Measurements from ENCODE around the gene CLEC4M. TPM values are rescaled to one million over a fixed set of nuclear protein-coding genes. Genes with fewer than 3 reads are reported as not detected.

The CLEC4M gene, protein sequence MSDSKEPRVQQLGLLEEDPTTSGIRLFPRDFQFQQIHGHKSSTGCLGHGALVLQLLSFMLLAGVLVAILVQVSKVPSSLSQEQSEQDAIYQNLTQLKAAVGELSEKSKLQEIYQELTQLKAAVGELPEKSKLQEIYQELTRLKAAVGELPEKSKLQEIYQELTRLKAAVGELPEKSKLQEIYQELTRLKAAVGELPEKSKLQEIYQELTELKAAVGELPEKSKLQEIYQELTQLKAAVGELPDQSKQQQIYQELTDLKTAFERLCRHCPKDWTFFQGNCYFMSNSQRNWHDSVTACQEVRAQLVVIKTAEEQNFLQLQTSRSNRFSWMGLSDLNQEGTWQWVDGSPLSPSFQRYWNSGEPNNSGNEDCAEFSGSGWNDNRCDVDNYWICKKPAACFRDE
- not detected in 2 replicates for total RNA-seq (2014; rRNA removed; shearing (Covaris generic))
- 0.04 TPM in 1 of 2 replicates, not detected in the other for polyA plus RNA-seq (2015; cell fraction: cytosol; rRNA removed)
- not detected in 2 replicates for polyA plus RNA-seq (2015; cell fraction: nucleus; rRNA removed)

DNA sequence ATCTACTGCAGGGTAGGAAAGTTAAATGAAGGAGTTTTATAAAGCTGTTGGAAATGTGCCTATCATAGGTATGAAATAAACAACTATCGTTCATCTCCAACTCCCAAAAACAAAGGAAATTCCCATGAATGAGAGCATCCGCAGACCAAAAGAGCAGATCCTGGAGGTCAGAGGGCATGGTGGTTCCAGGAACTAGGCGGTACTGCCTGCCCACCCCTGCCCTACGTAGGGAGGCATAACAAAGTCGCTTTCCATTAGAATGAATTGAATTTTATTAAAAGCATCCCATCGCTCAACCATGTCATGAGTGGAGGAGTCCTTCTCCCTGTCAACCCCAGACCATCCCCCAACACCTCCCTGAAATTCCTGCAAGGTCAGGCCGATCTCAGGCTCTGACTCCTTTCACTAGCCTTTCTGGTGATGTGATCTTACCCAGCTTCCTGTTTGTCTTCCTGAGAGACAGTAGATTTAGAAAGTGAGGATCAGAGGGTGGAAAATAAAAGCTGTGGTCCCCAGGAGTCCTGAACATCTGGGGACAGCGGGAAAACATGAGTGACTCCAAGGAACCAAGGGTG lies at the start of gene CLEC4M:
Gene CLEC4M (plus strand): TSS at position 525 of the 575 bp plus-strand sequence. CDS start 24 bp downstream, at position 549.
- in situ Hi-C loops (cut with HindIII; ENCODE audit: low pct_unique_long_range_greater_than_20kb, low sequenced_read_pairs), result no loop called here
- no peak for DNase-seq (ENCODE audit: low read depth, low spot score)

DNA sequence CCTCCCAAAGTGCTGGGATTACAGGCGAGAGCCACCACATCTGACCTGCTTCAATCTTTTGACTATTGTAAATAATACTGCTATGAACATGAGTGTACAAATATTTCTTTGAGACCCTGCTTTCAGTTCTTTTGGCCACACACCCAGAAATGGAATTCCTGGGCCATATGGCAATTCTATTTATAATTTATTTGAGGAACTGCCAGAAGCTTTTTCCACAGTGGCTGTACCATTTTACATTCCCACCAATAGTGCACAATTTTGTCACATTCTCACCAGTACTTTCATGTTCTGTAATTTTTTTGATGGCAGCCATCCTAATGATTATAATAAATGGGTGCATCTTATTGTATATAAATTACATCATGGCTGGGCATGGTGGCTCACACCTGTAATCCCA lies 47.4 kb upstream of the CLEC4M start:
- DNase-seq (ENCODE audit: low read depth, low spot score), result no peak
- in situ Hi-C loops (cut with HindIII; ENCODE audit: low pct_unique_long_range_greater_than_20kb, low sequenced_read_pairs), result no loop called here

DNA sequence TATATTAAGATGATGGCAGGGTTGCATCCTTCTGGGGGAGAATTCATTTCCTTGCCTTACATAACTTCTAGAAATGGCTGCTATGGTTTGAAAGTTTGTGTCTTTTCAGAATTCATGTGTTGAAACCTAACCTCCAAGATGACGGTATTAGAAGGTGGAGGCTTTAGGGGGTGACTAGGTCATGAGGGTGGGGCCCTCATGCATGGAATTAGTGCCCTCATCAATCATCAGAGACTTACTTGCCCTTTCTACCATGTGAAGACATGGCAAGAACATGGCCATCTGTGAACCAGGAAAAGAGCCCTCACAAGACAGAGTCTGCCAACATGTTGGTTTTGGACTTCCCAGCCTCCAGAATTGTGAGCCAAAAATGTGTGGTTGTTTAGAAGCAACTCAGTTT lies 46.3 kb upstream of the CLEC4M start:
- in situ Hi-C loops (cut with HindIII; ENCODE audit: low pct_unique_long_range_greater_than_20kb, low sequenced_read_pairs), result no loop called here
- no peak for DNase-seq (ENCODE audit: low read depth, low spot score)

DNA sequence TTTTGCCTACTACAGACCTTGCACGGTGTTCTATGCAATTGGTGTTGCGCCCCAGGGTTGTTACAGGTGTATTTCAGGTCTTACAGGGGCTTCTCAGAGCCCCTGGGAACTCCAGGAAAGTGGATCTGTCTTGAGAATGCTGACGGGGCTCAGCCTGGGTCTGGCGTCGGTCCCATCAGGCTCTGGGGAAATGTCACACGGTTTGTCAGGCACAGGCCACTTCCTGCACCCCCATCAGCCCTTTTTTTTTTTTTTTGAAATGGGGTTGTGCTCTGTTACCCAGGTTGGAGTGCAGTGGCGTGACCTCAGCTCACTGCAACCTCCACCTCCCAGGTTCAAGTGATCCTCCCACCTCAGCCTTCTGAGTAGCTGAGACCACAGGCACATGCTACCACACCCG lies 44.4 kb upstream of the CLEC4M start:
- no peak for DNase-seq (ENCODE audit: low read depth, low spot score)
- in situ Hi-C loops (cut with HindIII; ENCODE audit: low pct_unique_long_range_greater_than_20kb, low sequenced_read_pairs), result no loop called here

DNA sequence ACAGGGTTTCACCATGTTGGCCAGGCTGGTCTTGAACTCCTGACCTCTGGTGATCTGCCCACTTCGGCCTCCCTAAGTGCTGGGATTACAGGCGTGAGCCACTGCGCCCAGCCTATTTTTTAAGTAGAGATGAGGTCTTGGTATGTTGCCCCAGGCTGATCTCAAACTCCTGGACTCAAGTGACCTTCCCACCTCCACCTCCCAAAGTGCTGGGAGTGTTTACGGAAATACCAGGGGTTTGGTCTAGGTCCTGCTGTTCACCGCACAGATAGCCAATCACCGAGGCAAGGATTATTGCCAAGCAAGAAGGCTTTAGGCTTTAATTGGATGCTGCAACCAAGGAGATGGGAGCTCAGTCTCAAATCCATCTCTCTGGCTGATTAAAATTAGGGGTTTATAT lies 42.7 kb upstream of the CLEC4M start:
- in situ Hi-C loops (cut with HindIII; ENCODE audit: low pct_unique_long_range_greater_than_20kb, low sequenced_read_pairs), result no loop called here
- DNase-seq (ENCODE audit: low read depth, low spot score), result no peak

DNA sequence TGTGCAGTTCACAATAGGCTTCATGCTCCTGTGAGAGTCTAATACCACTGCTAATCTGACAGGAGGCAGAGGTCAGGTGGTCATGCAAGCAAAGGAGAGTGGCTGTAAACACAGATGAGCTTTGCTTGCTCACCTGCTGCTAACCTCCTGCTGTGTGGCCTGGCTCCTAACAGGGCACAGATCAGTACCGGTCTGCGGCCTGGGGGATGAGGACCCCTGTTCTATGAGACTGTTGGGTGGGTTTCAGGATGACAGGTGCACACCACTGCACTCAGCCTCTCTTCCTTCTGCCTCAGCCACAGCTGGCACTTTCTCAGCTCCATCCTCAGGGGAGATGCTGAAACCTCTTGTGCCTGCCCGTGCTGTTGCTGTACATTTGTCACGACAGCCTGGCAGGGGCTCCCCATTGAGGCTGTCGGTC lies 40.8 kb upstream of the CLEC4M start:
- in situ Hi-C loops (cut with HindIII; ENCODE audit: low pct_unique_long_range_greater_than_20kb, low sequenced_read_pairs), result no loop called here
- DNase-seq (ENCODE audit: low read depth, low spot score), result no peak

DNA sequence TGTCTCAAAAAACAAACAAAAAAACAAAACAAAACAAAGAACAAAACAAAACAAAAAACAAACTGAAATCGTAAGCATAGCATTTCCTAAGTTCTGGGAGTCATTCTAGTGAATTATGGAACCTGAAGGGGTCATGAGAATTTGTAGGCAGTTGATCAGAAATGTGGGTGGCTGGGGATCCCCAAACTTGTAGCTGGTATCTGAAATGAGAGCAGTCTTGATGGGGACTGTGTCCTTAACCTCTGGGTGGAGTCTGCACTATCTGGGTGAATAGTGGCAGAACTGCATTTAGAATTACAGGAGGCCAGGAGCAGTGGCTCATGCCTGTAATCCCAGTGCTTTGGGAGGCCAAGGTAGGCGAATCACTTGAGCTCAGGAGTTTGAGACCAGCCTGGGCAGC lies 37.3 kb upstream of the CLEC4M start:
- in situ Hi-C loops (cut with HindIII; ENCODE audit: low pct_unique_long_range_greater_than_20kb, low sequenced_read_pairs), result no loop called here
- no peak for DNase-seq (ENCODE audit: low read depth, low spot score)

DNA sequence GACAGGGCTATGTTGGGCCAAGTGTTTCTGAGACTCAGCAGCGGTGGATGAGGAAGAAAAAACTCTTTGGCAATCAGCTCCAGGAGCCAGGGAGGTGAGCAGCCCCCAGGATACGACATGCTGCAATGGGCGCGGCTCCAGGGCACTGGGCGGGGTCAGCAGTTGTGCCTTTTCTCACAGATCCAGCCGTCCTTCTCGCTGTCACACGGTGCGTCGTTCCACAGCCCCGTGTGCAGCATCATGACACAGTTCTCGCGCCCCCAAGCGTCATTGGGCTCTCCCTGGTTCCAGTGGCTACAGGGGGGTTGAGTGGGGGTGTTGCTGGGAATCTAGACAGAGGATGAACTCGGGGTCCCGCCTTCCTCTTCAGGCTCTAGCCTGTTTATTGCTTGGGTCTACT lies 33.8 kb upstream of the CLEC4M start:
- in situ Hi-C loops (cut with HindIII; ENCODE audit: low pct_unique_long_range_greater_than_20kb, low sequenced_read_pairs), result no loop called here

DNA sequence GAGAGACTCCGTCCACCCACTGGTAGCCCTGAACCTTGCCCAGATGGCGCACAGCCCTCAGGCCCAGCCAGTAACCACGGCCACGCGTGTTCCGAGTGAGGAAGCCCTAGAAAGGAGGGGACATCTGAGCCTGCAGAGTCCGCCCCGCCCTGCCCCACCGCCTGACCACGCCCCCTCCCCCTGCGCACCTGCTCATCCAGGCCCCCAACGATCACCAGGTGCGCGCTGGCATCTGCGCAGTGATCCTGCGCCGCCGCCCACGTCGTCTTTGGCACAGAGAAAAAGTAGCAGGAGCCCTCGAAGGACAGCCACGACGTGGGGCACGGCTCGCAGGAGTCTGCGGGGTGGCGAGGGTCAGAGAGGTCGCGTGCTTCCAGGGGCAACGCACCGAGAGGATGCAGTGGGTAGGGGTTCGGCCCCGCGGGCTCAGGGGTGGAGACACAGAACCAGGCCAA lies 33.2 kb upstream of the CLEC4M start:
- DNase-seq (ENCODE audit: low read depth, low spot score), result no peak
- in situ Hi-C loops (cut with HindIII; ENCODE audit: low pct_unique_long_range_greater_than_20kb, low sequenced_read_pairs), result no loop called here

More for the DNA sequence above, 33.8 kb upstream of the CLEC4M start:
- DNase-seq (ENCODE audit: low read depth, low spot score), result no peak

DNA sequence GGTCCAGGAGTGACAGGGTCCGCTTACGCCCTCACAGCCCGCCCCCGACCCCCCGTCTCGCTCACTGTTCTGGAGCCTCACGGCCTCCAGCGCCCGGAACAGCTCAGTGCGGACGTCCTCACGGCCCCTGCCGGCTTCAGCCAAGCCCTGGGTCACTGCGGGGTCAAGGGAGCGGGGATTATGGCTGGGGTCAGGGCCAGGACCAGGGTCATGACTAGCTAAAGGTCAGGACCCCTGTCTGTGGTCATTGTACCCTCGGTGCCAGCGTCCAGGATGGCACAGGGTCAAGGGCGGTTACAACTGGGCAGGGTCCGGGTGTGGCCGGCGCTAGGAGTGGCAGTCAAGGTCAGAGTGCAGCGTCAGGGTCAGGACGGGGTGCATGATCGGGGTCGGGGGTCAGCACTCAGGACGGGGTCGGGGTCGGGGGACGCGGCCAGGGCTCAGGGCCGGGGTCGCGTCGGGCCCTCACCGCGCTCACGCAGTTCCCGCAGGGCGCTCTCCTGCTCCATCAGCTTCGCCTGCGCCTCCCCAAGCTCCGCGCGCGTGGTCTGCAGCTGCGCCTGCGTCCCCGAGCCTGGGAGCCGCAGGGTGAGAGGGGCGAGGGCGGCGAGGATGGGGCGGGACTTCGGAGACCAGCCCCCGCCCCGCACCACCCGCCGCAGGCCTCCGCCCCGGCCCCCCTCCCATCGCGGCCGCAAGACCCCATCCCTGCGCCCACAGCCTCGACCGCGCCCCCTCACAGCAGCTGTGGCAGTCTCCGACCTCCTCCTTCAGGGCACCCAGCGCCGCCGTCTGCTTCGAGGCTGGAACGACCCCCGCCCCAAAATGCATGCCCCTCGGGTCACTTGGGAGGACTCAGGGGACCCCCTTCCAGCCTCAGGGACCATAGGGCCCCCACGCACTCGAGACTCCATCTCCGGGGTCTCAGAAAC lies 32.5 kb upstream of the CLEC4M start:
- in situ Hi-C loops (cut with HindIII; ENCODE audit: low pct_unique_long_range_greater_than_20kb, low sequenced_read_pairs), result no loop called here
- no peak for DNase-seq (ENCODE audit: low read depth, low spot score)

DNA sequence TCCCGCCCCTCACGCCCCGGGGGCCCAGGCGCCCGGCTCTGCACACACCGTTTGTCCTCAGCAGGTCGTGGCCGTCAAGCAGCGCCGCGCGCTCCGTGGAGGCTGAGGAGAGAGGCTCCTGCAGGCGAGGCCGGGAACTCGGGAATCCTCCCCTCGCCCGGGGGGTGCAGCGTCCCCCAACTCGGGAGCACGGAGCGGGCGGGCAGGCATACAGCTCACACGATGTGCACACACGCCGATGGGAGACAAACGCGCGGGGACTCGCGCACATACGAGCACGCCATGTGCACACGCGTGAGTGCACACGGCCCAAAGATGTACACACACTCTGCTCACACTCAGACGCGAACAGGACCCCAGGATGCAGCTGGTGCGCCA lies 31.8 kb upstream of the CLEC4M start:
- in situ Hi-C loops (cut with HindIII; ENCODE audit: low pct_unique_long_range_greater_than_20kb, low sequenced_read_pairs), result no loop called here
- no peak for DNase-seq (ENCODE audit: low read depth, low spot score)

DNA sequence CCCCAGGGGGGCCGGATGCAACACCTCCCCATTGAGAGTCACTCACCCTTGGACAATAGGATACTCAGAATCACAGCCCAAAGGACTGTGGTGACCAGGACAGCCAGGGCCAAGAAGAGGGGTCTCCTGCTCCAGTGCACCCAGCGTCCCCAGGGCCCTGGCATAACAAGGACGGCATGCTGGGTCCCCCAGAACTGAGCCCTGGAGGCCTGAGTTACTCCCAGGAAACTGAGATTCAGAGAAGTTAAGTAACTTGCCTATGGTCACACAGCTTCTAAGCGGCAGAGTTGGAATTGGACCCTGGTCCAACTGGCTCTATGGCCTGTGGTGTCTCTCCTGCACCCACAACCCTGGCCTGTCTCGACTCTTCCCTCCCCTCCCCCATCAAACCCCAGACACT lies 31.4 kb upstream of the CLEC4M start:
- DNase-seq (ENCODE audit: low read depth, low spot score), result no peak
- in situ Hi-C loops (cut with HindIII; ENCODE audit: low pct_unique_long_range_greater_than_20kb, low sequenced_read_pairs), result no loop called here

DNA sequence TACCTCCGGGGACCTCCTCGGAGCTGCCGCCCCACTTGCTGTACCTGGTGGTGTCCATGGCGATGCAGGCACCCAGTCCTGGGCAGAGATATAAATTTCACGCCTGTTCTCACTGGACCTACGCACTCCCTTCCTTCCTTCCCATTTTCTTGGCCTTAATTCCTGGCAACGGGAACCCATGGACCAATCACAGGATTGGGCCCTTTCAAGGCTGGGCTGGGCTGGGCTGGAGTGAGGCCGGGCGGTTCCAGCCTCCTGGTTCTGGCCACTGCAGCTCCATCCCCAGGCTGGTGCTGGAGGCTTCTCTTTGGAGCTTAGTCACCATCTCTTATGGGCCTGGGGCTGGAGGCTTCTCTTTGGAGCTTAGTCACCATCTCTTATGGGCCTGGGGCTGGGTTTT lies 31.0 kb upstream of the CLEC4M start, which contains the start of gene CLEC4G:
Gene CLEC4G (minus strand): TSS at position 66 of the 400 bp plus-strand sequence. CDS start 8 bp downstream, at position 58.
- in situ Hi-C loops (cut with HindIII; ENCODE audit: low pct_unique_long_range_greater_than_20kb, low sequenced_read_pairs), result no loop called here
- DNase-seq (ENCODE audit: low read depth, low spot score), result no peak

DNA sequence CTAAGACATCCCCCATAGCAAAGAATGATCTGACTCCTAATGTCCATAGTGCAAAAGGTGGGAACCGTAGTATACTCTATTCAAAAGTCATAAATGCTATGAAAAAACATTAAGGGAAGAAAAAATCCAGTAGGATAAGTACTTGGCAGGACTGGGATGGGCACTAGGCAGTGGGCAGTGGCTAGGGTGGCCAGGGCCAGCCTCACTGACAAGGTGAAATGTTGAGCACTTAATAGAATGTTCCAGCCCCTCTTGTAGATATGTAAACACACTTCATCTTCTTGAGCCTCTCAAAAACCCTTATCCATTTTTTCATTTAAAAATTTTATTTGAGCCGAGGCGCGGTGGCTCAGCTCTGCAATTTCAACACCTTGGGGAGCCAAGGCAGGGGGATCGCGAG lies 29.7 kb upstream of the CLEC4M start:
- no peak for DNase-seq (ENCODE audit: low read depth, low spot score)
- in situ Hi-C loops (cut with HindIII; ENCODE audit: low pct_unique_long_range_greater_than_20kb, low sequenced_read_pairs), result no loop called here

DNA sequence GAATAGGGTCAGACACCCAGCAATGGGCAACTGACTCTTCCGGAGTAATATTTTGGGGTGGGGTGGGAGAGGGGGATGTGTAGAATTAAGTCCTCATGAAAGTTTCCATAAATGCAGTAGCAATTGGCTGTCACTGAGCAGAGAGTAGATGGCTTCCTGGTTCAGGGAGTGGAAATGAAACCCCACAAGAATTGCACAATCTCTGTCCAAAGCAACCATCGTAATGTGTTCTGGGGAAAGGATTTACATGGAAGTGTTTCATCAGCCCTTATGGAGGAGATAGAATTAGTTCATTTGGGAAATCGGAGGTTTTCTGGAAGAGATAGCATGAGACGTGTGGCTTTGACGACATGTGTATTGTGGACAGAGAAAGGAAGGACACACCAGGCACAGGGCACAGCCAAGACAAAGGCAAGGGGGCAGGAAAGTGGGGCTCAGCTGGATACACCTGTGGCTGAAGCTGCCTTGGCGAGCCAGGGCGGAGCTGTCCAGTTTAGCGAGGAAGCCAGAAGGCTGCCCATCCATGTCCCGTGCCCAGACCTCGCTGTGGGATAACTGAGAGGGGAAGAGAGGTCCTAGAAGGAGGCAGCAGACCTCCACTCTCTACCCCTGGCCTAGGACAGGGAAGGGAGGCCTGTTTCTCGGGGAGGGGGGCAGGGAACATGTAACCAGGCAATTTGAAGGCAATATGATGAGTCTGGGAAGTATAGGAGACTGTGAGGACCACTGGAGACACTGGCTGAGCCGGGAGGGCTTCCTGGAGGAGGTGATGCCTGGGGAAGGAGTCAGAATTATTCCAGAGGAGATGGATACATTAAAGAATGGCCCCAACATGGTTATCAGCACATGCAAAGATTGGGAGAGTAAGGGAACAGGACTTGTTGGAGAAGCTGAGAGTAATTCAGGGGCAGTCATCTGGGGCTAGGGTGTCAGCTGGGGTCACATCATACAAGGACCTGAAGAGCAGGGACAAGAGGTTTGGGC lies 28.5 kb upstream of the CLEC4M start:
- in situ Hi-C loops (cut with HindIII; ENCODE audit: low pct_unique_long_range_greater_than_20kb, low sequenced_read_pairs), result no loop called here
- no peak for DNase-seq (ENCODE audit: low read depth, low spot score)

DNA sequence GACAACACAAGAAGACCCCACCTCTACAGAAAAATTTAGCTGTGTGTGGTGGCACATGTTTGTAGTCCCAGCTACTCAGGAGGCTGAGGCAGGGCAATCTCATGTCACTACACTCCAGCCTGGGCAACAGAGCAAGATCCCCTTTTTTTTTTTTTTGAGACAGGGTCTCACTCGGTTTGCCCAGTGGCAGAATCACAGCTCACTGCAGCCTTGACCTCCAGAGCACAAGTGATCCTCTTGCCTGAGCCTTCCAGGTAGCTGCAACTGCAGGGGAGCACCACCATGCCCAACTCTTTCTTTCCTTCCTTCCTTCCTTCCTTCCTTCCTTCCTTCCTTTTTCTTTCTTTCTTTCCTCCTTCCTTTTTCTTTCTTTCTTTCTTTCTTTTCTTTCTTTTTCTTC lies 26.9 kb upstream of the CLEC4M start:
- no peak for DNase-seq (ENCODE audit: low read depth, low spot score)

DNA sequence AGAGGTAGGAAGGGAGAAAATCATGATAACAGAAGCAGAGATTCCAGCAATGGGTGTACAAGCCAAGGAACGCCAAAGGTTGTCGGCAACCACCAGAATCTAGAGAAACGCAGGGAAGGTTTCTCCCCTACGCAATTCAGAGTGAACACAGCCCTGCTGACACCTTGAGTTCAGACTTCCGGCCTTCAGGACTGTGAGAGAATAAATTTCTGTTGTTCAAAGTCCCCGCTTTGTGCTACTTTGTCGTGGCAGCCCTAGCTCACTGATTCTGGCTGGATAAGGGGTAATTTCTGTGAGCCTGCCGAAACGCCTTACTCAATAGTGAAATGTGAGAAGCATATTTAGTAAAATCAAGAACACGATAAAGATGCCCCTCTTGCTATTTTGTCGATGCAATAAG lies 25.8 kb upstream of the CLEC4M start:
- DNase-seq (ENCODE audit: low read depth, low spot score), result no peak
- in situ Hi-C loops (cut with HindIII; ENCODE audit: low pct_unique_long_range_greater_than_20kb, low sequenced_read_pairs), result no loop called here

More for the DNA sequence above, 26.9 kb upstream of the CLEC4M start:
- in situ Hi-C loops (cut with HindIII; ENCODE audit: low pct_unique_long_range_greater_than_20kb, low sequenced_read_pairs), result no loop called here

Data from SK-MEL-5 (cell line).